NCI-H1930 (cell line): ENCODE data around the gene MSLN.
"Not testable (repeated sequence)": the region's sequence is repeated elsewhere in the genome, so short reads cannot be mapped to it uniquely, and the experiment has no call there.

Experiments
- DNase-seq, 2 experiments: peaks; one replicate each; lab custom pipeline; 2025; lab: John Stamatoyannopoulos, UW

MSLN gene

DNA sequence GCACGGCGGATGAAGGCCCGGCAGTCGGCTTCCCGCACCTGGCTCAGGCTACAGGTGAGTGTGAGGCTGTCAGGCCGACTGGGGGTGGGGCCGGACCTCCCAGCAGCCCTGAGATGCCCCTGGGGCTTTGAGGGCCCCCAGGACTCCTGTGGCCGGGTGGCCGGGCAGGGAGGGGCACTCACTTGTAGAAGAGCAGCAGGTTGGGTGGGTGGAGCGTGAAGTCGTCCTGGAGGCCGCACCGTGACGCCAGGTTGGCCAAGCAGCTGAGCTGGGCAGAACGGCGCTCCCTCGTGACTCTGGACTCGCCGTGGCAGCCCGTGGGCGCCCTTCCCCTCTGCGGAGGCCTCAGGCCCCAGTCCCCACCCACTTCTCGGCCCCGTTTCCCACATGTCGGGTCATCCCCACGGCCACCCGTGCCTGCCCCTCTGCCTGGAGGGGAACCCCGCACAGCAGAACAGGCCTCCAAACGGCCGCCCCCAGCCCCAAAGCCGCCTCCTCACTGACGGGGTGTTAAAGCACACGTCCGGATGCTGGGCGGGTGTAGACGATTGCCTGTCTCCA, 14.8 kb downstream of the MSLN start:
- no peak for DNase-seq

DNA sequence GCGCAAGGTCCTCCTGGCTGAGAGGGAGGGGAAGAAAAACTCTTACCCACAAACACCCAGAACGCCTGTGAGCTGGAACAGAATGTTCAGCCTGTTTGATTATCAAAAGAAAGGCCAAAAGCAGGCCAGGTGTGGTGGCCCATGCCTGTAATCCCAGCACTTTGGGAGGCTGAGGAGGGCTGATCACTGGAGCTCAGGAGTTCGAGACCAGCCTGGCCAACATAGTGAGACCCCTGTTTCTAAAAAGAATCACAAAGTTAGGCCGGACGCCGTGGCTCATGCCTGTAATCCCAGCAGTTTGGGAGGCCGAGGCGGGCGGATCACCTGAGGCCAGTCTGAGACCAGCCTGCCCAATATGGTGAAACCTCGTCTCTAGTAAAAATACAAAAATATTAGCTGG, 15.8 kb downstream of the MSLN start:
- not testable (repeated sequence) for DNase-seq

DNA sequence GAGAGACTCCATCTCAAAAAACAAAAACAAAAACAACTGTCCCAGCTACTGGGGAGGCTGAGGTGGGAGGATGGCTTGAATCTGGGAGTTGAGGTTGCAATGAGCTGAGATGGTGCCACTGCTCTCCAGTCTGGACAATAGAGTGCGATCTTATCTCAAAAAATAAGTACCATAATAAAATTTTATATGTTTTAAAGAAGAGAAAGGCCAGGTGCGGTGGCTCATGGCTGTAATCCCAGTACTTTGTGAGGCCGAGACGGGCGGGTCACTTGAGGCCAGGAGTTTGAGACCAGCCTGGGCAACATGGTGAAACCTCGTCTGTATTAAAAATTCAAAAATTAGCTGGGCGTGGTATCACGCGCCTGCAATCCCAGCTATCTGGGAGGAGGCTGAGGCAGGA, 16.3 kb downstream of the MSLN start:
- DNase-seq: no peak

DNA sequence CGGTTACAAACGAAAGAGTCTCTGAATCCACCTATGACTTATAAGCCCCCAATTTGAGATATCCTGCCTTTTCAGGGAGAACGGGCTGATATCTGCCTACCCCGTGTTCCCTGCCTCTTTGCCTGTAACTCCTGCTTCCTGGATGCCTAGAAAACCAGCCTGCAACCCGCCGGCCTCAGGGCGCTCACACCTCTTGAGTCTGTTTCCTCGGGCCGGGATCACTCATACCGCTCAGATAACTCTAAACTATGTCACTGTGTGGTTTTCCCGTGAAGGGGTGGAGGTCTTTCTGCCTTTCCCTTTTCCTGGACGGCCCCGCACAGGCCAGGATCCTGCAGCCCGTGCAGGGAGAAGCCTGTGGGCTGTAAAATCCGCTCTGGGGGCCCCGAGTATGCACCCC, 17.3 kb downstream of the MSLN start:
- no peak for DNase-seq

DNA sequence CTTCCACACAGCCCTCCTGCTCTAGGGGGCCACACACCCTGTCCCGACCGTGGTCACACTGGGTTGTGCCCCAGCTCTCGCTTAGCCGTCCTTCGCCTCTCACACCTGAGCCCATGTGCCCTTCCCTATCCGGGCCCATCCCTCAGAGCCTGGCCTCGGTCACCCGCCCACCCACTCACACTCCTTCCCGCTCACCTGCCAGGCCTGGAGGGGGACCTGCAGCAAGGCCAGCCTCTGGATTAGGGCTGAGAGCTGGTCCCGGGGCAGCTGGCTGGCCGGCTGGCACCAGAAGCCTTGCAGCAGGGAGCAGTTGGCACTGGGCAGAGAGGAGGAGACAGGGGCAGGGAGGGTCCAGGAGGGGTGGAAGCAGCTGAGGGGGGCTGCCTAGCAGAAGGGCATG, 17.9 kb downstream of the MSLN start:
- no peak for DNase-seq

DNA sequence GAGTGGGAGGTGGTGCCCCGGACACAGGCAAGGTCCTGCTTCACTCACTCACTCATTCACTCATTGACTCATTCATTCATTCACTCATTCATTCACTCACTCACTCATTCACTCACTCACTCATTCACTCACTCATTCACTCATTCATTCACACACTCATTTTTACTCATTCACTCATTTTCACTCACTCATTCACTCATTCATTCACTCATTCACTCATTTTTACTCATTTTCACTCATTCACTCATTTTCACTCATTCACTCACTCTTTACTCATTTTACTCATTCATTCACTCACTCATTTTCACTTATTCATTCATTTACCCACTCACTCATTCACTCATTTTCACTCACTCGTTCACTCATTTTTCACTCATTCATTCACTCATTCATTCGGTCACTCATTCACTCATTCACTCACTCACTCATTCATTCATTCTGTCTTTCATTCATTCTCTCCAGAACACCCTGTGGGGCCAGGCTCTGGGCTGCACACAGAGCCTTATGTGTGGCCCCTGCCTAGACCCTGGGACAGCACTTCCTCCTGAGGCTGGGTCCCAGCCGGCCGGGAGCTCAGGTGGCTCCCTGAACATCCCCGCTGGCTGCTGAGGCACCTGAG, 18.5 kb downstream of the MSLN start:
- DNase-seq: no peak

DNA sequence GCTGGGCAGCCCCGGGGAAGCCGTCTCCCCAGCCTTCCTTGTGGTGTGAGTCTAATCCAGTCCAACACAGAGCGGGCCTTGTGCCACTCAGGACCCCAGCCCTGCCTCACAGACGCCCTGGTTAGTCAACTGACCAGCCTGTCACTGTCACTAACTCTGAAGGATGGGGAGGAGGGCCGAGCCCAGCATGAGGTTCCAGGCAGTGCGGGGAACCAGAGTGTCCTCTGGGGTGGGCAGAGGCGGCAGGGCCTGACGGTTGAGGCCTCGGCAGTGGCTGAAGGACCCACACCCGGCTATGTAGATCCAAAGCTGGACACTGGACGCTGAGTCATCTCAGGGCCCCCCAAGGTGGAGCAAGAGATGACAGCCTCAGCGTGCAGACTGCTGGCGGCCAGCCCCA, 19.0 kb downstream of the MSLN start:
- no peak for DNase-seq

DNA sequence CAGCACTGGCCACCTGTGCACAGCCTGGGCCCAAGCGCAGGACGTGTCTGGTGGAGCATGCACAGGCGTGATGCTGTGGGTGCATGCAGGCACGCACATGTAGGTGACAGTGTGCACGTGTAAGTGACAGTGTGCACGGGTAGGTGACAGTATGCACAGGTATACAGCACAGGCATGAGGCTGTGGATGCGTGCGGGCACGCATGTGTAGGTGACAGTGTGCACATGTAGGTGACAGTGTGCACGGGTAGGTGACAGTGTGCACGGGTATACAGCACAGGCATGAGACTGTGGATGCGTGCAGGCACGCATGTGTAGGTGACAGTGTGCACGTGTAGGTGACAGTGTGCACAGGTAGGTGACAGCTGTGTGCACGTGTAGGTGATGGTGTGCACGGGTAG, 19.8 kb downstream of the MSLN start:
- no peak for DNase-seq

DNA sequence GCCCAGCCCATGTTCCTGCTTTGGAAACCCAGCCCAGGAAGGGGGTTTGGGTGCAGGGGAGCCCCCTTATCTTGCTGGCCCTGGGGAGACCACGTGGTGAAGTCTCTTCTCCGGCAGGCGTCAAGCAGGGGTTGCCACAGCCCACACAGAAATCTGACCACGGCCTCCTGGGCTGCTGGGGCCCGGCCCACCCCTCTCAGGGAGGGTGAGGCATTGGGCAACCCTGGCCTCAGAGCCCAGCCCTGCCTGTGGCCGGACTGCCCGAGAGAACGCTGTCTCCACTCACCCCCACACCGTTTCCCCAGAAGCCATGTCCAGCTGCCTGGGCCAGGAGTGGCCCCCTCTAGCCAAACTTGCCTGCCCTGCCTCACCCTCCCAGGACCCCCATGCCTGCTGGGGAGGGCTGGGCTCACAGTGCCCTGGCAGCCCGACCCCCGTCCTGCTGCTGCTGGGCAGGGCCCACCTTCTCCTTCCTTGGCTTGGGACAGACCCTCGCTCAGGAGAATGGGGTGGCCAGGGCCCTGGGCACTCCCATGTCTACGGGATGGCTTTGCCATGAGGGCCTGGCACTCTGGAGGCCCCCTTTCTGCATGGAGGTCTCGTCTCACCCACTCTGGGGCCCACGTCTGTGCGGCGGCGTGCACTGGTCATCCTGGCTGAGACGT, 20.9 kb downstream of the MSLN start:
- DNase-seq: no peak

DNA sequence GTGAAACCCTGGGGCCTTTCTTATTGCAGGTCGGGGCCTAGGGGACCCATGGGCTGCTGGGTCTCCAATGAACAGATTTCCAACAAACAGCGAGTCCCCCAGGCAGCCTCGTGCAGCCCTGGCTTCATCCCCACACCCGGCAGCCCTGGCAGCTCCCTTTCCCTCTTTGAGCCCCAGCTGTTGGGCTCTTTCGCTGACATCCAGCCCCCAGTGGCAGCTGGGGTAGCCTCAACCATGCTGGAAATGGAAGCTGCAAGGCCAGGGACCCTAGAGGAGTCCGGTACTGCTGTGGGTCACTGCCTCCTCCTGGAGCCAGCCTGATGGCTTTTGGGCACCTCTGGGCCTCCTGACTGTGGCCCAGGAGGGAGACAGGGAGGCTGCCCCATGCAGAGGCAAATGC, 21.7 kb downstream of the MSLN start:
- no peak for DNase-seq

DNA sequence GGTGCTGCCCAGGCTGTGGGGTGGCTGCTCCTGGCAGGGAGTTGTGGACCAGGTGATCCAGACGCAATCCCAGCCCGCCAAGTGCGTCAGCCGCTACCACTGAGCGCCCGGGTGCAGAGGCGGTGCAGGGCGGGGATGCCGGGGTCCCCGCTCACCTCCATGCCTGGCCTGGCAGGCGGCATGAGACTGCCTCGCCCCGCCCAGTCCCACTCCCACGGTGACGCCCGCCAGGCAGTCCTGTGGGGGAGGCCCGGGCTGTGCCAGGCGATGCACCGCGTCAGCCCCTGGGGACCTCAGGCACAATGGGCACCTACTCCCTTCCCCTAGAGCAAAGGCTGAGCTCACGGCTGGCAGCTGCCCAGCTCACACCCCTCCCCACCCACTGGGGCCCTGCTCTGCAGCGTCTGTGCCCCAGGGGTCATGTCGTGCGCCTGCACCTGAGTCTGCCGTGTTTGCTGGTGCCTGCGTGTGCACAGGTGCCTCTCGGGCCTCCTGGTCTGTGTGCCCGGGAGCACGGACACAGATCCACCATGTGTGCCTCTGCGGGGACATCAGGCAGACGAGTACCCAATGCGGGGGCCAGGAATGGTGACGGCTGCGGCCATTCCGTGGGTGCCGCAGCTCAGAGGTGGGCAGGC, 22.4 kb downstream of the MSLN start:
- DNase-seq: no peak

DNA sequence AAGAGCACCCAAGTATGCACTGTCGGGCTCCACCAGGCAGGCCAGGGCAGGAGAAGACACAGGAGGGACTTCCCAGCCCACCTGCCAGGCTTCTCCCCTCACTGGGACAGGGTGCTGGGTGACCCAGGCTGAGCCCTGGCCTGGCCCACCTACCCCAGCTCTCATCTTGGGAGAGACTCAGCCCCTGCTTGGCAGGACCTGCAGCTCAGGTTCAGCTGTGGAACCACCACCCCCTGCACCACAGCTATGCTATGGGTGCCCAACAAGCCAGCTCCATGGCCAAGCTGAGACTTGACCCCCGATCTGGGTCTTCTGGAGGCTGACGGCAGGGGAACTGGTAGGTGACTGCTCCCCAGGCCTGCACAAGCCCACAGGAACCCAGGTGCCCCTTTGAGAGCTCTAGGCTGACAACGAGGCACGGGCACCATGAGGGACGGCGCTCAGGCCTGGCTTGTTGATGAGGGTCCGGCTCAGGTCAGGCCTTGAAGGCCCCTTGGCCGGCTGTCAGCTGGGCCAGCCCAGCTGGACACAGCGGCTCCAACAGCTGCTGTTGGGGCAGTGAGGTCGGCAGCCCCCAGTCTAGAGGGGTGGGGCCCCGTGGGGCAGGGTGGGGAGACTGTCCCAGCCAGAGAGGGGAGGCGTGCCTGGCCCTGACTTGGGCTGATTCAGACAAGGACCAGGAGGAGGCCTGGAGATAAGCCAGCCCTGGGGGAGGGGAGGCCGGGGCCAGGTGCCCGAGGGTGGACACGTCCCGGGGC, 23.0 kb downstream of the MSLN start:
- no peak for DNase-seq

DNA sequence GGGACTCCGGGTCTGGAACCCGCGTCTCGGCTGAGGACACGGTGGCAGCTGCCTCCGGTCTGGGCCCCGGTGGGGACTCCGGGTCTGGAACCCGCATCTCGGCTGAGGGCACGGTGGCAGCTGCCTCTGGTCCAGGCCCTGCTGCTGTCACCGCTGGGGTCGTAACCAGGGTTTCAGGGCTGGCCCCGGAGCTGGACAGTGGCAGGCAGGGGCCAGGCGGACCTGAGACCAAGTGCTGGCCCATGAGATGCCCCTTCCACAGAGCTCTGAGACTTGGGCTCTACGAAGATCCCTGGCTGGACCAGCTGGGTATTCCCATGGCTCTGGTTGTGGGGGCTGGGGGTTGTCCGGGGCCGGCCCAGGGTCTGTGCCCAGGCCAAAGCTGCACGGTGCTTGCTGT, 23.9 kb downstream of the MSLN start:
- DNase-seq: no peak

DNA sequence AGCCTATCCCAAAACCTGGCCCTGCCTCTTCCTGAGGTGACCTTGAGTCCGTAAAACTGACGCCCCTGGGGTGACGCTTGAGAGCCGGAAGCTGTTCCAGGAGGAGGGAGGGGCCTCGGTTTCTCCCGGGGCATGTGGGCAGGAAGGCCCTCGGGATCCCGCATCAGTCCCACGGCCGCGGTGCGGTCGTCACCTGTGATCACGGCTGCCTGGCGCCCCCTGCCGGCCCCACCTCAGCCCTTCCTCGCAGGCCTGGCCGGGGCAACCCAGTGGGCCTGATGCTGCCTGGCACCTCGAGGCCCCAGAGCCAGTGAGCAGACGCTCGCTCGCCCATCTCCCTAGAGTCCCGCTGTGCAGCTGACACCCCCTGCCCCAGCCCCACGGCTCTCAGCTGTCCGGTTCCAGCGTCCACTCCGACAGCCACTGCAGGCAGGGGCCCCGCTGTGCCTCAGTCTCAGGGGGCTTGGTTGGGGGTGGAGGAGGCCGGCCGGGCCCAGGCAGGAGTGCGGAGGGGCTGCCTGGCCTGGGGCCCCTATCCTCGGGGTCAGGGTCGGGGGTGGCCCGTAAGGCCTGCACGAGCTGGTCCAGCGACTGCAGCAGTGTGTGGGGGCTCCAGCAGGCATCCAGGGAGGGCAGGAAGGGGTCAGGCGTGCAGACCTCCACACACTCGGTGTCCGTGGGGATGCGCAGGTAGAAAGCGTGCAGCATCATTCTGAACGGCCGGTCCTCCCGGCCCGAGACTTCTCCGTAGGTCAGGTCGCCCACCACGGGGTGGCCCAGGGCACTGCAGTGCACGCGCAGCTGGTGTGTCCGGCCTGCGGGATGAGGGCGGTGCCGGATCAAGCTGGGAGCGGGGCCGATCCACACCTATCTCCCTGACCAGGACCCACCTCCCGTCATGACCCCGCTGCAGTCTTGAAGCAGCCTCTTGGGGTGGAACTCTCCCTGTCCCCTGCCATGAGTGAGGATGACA, 25.3 kb downstream of the MSLN start:
- DNase-seq: peak in 1 of 2 experiments; percentile 72

DNA sequence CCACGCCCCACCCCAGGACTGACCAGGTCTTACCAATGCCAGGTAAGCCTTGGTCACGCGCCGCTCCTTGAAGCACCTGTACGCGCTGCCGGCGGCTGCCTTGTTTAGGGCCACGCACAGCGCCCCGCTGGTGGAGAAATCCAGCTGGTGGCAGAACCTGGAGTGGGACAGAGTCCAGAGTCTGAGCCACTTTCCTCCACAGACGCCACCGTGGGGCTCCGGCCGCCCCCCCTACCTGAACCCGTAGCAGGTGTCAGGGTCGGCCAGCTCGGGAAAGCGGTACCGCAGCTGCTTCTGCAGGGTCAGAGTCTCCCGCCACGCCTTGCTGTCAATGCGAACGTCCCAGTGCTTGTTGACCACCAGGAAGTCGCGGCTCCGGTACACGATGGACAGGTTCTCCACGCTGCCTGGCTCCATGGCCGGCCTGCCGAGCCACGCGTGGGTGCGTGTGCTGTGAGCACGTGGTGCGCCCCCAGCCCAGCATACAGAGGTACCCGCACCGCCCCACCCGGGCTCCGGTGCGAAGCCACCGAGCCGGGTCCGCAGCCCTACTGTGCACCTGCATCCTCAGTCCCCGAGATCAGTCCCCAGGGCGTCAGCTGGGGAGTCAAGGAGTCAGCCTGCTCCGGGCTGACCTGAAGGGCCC, 26.9 kb downstream of the MSLN start:
- no peak for DNase-seq

DNA sequence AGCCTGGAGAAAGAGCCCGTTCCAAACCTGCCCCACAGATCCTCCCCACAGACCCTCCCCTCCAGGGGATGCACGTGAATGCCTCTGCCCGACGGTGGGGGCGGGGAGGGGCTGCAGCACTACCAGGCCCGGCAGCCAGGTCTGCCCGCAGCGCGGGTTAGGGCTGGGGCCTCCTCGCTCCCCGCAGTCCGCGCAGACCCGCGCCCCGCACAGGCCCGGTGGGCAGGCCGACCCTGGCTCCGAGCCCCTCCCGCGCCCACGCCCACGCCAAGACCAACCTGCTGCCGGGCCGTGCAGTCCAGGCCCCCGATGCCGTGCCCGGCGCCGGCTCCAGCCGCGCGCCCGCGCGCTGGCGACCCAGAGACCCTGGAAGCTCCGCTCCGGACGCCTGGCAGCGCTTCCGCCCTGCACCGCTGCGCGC, 27.5 kb downstream of the MSLN start, which contains the start of gene RPUSD1:
RPUSD1 (minus strand) TSS at position 404 of the 421 bp plus-strand sequence. CDS start 644 bp downstream, outside the sequence.
- no peak for DNase-seq

DNA sequence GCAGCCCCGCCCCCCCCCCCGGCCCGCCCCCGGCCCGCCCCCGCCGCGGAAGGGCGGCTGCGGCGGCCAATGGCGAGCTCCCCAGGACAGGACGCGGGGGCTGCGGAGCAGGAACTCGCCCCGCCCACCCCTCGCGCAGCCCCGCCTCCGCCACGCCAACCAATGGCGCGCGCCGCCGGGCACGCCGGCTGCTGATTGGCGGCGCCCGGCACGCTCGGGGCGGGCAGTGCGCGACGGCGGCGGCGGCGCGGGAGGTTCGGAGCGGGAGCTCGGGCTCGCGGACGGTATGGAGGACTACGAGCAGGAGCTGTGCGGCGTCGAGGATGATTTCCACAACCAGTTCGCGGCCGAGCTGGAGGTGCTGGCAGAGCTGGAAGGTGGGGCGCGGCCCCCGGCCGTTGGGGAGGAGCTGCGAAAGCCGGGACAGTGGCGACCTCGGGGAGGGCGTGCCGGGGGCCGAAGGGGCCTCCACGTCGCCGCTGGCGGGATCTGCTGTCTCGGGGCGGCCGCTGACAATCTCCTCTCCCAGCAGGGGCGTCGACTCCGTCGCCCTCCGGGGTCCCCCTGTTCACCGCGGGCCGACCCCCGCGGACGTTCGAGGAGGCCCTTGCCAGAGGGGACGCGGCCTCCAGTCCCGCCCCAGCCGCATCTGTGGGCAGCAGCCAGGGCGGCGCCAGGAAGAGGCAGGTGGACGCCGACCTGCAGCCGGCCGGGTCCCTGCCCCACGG, 28.0 kb downstream of the MSLN start, which contains the start of gene CHTF18:
CHTF18 (plus strand) TSS at position 222 of the 728 bp plus-strand sequence; CDS start at position 287, 65 bp downstream.
- peak; percentile 86 to 95 for DNase-seq

DNA sequence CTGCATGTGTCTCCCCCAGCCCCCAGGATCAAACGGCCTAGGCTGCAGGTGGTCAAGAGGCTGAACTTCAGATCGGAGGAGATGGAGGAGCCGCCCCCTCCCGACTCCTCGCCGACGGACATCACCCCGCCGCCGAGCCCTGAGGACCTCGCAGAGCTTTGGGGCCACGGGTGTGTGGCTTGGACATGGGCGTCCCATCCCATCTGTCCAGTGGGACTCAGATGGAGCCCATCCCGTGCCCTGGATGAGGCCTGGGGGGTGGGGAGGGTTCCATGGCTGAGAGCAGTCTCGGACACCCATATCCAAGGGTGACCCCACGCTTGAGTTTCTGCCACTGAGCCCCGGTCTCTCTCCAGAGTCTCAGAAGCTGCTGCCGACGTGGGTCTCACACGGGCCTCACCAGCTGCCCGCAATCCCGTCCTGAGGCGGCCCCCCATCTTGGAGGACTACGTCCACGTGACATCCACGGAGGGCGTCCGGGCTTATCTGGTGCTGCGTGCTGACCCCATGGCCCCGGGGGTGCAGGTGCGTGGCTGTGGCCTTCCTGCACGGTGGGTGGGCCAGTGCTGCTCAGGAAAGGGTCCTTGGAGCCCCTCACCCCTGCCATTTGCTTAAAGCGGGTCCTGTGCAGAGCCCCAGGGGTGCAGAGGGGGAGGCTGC, 28.8 kb downstream of the MSLN start:
- no peak for DNase-seq

DNA sequence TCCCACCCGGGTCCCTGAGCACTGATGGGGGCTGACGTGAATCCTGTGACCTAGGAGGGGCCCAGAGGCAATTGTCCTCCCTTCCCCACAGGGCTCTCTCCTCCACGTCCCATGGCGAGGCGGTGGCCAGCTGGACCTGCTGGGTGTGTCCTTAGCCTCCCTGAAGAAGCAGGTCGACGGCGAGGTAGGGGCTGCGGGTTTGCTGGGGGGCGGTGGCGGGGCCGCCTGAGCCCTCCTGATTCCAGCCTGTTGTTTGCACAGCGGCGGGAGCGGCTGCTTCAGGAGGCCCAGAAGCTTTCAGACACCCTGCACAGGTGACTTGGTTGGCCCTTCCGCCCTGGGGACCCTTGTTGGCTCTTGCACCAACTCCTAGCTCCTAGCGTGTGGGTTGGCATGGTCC, 29.6 kb downstream of the MSLN start:
- DNase-seq: no peak
